K562 (cell line): ENCODE measurements around the gene PKD1. TPM values are rescaled to one million over a fixed set of nuclear protein-coding genes. Genes with fewer than 3 reads are reported as not detected.
A peak's percentile ranks its signal among the peaks of the same experiment; 100 is the strongest.

ENCODE experiments used
- ATAC-seq: fragments of 200-7000 bp; cut with Tn5 transposase; 3 replicates; pipeline ENCODE4 v1.9.1; 2020; ENCODE audit warnings: moderate library complexity
- BruUV-seq: library from RNA; stranded (reverse); fragments of 400-500 nt; replicated peaks from 2 replicates; lab custom pipeline; 2021; lab: Mats Ljungman, UMichigan
- CTCF ChIA-PET: fragments of 300-600 bp; formaldehyde crosslinking; extraction: SDS; loops from one replicate; lab custom pipeline; 2021; ENCODE audit warnings: low intra/inter-chr PET ratio; lab: Yijun Ruan, JAX
- POLR2A ChIA-PET: fragments of 300-600, 350-650 bp; sonication (Branson Sonifier 250); formaldehyde crosslinking; extraction: SDS; loops from one replicate; lab custom pipeline; 2021; ENCODE audit warnings: antibody characterized with exemption, inconsistent platforms; lab: Yijun Ruan, JAX
- DNase-seq, 4 experiments: peaks; one replicate each; pipeline versions ENCODE4 v3.0.0 to v3.0.0-alpha.2; 2011 to 2018; ENCODE audit warnings: low spot score in 3 of 4, mixed read lengths in 3 of 4; ENCODE audit errors: extremely low read depth in 1 of 4
- FAIRE-seq: peaks from 2 replicates; lab custom pipeline; 2011; peaks lifted over from hg19 to GRCh38; lab: Jason Lieb, UNC
- H2AFZ ChIP-seq: 2 replicates; pipeline ENCODE4 v1.6.0; 2011; ENCODE audit warnings: low read depth, low read length, control low read depth, inconsistent platforms
- H3K27ac ChIP-seq: fragments of 200-600 bp; 3 replicates; pipeline ENCODE4 v1.8.0; 2011; ENCODE audit warnings: low read depth, mild to moderate bottlenecking, control low read depth, inconsistent platforms, low read length, moderate library complexity, mixed read lengths; ENCODE audit errors: extremely low read depth
- H3K27me3 ChIP-seq, 2 experiments: fragments of 300-600 bp in 1 of 2; 2 replicates in 1 of 2; 3 replicates in 1 of 2; pipeline versions ENCODE4 v1.6.0 to v1.8.0; 2011; ENCODE audit warnings: inconsistent platforms in 2 of 2, low read length in 2 of 2, mild to moderate bottlenecking in 1 of 2, mixed read lengths in 1 of 2, moderate library complexity in 1 of 2; ENCODE audit not compliant: control insufficient read depth in 2 of 2, insufficient read depth in 2 of 2
- H3K36me3 ChIP-seq: fragments of 300-600 bp; 3 replicates; pipeline ENCODE4 v1.8.0; 2011; ENCODE audit warnings: mild to moderate bottlenecking, low read length, inconsistent platforms; ENCODE audit not compliant: control insufficient read depth, insufficient read depth
- H3K4me1 ChIP-seq, 2 experiments: fragments of 200-600 bp in 1 of 2; replicated peaks in 1 of 2; 2 replicates in 1 of 2; 3 replicates in 1 of 2; pipeline versions ENCODE4 v1.5.1 to v1.8.0; 2011; ENCODE audit warnings: inconsistent platforms in 2 of 2, low read length in 2 of 2, mild to moderate bottlenecking in 1 of 2, mixed read lengths in 1 of 2, moderate library complexity in 1 of 2; ENCODE audit not compliant: control insufficient read depth in 2 of 2, insufficient read depth in 2 of 2
- H3K4me2 ChIP-seq: 2 replicates; pipeline ENCODE4 v1.6.1; 2011; ENCODE audit warnings: low read length, control low read depth, inconsistent platforms, mixed read lengths; ENCODE audit not compliant: insufficient read depth
- H3K4me3 ChIP-seq: fragments of 200-600 bp; sonication (generic), shearing (Covaris generic); 2 replicates; pipeline ENCODE4 v1.5.1; 2016; ENCODE audit warnings: control low read depth, inconsistent platforms
- H3K79me2 ChIP-seq: fragments of 200-600 bp; 3 replicates; pipeline ENCODE4 v1.8.0; 2011; ENCODE audit warnings: low read length, inconsistent platforms; ENCODE audit not compliant: control insufficient read depth, insufficient read depth
- H3K9ac ChIP-seq, 2 experiments: 2 replicates each; pipeline versions ENCODE4 v1.6.0 to v1.6.1; 2011; ENCODE audit warnings: low read depth in 2 of 2, low read length in 2 of 2, control low read depth in 1 of 2, inconsistent platforms in 1 of 2, mild to moderate bottlenecking in 1 of 2, mixed read lengths in 1 of 2; ENCODE audit not compliant: insufficient read depth in 1 of 2
- H3K9me1 ChIP-seq: one replicate; pipeline ENCODE4 v1.6.0; 2011; ENCODE audit warnings: inconsistent platforms, mild to moderate bottlenecking, low read length, moderate library complexity; ENCODE audit not compliant: control insufficient read depth, insufficient read depth
- H3K9me3 ChIP-seq: replicated peaks from 2 replicates; pipeline ENCODE4 v1.5.1; 2011; ENCODE audit warnings: low read depth, low read length, inconsistent platforms; ENCODE audit not compliant: control insufficient read depth, insufficient read depth
- H4K20me1 ChIP-seq: replicated peaks from 2 replicates; pipeline ENCODE4 v1.6.1; 2011; ENCODE audit warnings: low read length, inconsistent platforms, mixed read lengths; ENCODE audit not compliant: control insufficient read depth, insufficient read depth
- ATF2 ChIP-seq: sonication (generic); formaldehyde crosslinking; IDR thresholded peaks from 2 replicates; pipeline ENCODE4 v1.8.1; 2022; ENCODE audit warnings: missing genetic modification reagents
- CXXC5 ChIP-seq: fragments of 250-450 bp; sonication (Bioruptor Pico); IDR thresholded peaks from 2 replicates; pipeline ENCODE4 v1.8.0; 2022; ENCODE audit warnings: inconsistent platforms, mild to moderate bottlenecking, moderate library complexity
- DMBX1 ChIP-seq: fragments of 250-450 bp; sonication (Bioruptor Pico); IDR thresholded peaks from 2 replicates; pipeline ENCODE4 v1.8.0; 2022; ENCODE audit warnings: inconsistent platforms, mild to moderate bottlenecking, moderate library complexity, borderline replicate concordance
- E2F6 ChIP-seq, 2 experiments: IDR thresholded peaks; 2 replicates each; pipeline ENCODE4 v1.6.1; 2011; ENCODE audit warnings: borderline replicate concordance in 1 of 2, control low read depth in 1 of 2, low read depth in 1 of 2, low read length in 1 of 2, mild to moderate bottlenecking in 1 of 2, mixed read lengths in 1 of 2, moderate library complexity in 1 of 2; ENCODE audit not compliant: insufficient read depth in 1 of 2, insufficient read length in 1 of 2, poor library complexity in 1 of 2, severe bottlenecking in 1 of 2; ENCODE audit errors: extremely low read depth in 1 of 2
- ESRRA ChIP-seq: fragments of 450-650 bp; IDR thresholded peaks from 2 replicates; pipeline ENCODE4 v1.6.1; 2014; ENCODE audit warnings: low read depth, mild to moderate bottlenecking, moderate library complexity, borderline replicate concordance
- GABPB1 ChIP-seq: sonication (generic); formaldehyde crosslinking; IDR thresholded peaks from 2 replicates; pipeline ENCODE4 v1.8.0; 2022; ENCODE audit warnings: mild to moderate bottlenecking, missing genetic modification reagents
- MTA3 ChIP-seq: fragments of 450-650 bp; formaldehyde crosslinking; IDR thresholded peaks from 2 replicates; pipeline ENCODE4 v1.6.1; 2017; ENCODE audit warnings: mild to moderate bottlenecking, borderline replicate concordance
- POLR3A ChIP-seq: IDR thresholded peaks from 2 replicates; pipeline ENCODE4 v1.6.1; 2011; ENCODE audit warnings: borderline replicate concordance, mild to moderate bottlenecking, moderate library complexity; ENCODE audit not compliant: insufficient read length, insufficient read depth; ENCODE audit errors: extremely low read depth
- SIN3B ChIP-seq: fragments of 450-650 bp; IDR thresholded peaks from 2 replicates; pipeline ENCODE4 v1.6.1; 2017; ENCODE audit warnings: low read depth, mild to moderate bottlenecking, moderate library complexity
- TARDBP ChIP-seq: fragments of 450-650 bp; IDR thresholded peaks from 2 replicates; pipeline ENCODE4 v1.6.1; 2016
- ZNF584 ChIP-seq: fragments of 200-800 bp; sonication (Bioruptor generic); IDR thresholded peaks from 2 replicates; pipeline ENCODE4 v1.6.1; 2016; ENCODE audit warnings: low read depth, mild to moderate bottlenecking, missing genetic modification characterization, missing compliant biosample characterization
- ZNF75A ChIP-seq: fragments of 450-650 bp; formaldehyde crosslinking; IDR thresholded peaks from 2 replicates; pipeline ENCODE4 v1.4.0; 2020; ENCODE audit warnings: mild to moderate bottlenecking
- ZNF76 ChIP-seq: fragments of 250-450 bp; sonication (Bioruptor Pico); IDR thresholded peaks from 2 replicates; pipeline ENCODE4 v1.4.0; 2020; ENCODE audit warnings: mild to moderate bottlenecking, moderate library complexity, borderline replicate concordance
- WGBS: fragments of 100-300 bp; shearing (Covaris generic); methylation state at CpG from one replicate; pipeline ENCODE4 v1.1.6; 2016; ENCODE audit warnings: low coverage, mixed read lengths; ENCODE audit not compliant: insufficient coverage; ENCODE audit errors: missing lambda C conversion rate; 5-methylcytosine and 5-hydroxymethylcytosine counted together
- in situ Hi-C: fragments of 300-500 bp; cut with MboI; formaldehyde crosslinking; loops from 4 replicates; pipeline ENCODE4 v1.15.0; 2018; ENCODE audit warnings: inconsistent platforms, mixed read lengths
- intact Hi-C: fragments of 100-400 bp; cut with micrococcal nuclease; formaldehyde crosslinking; loops from 2 replicates; pipeline ENCODE4 v1.14.2; 2022
- polyA plus RNA-seq, 8 experiments: library from polyadenylated mRNA; depleted of rRNA in 4 of 8; stranded (reverse) in 5 of 8; unstranded in 3 of 8; fragments of >200 nt; fragmentation: Nextera tagmentation in 2 of 8; fragmentation: Illumina TruSeq in 1 of 8; extraction: Ambion mirVana in 2 of 8; extraction: Trizol in 1 of 8; gene quantifications; 2 replicates each; pipeline versions ENCODE4 v1.2.1 to v1.2.3, GENCODE V29; 2011 to 2014; ENCODE audit warnings: inconsistent platforms in 1 of 8, missing spikeins in 1 of 8
- total RNA-seq, 7 experiments: library from RNA; depleted of rRNA in 6 of 7; stranded (reverse); fragments of >200 nt in 6 of 7; fragmentation: Illumina TruSeq in 2 of 7; extraction: Trizol in 2 of 7; gene quantifications; 2 replicates each; pipeline versions ENCODE4 v1.2.1 to v1.2.3, GENCODE V29; 2011 to 2021; ENCODE audit warnings: low replicate concordance in 1 of 7
- TF ChIP-seq, protein P1 (sequence below): fragments of 450-650 bp; formaldehyde crosslinking; IDR thresholded peaks from 2 replicates; pipeline ENCODE4 v1.4.0; 2020; ENCODE audit warnings: mild to moderate bottlenecking, moderate library complexity
- TF ChIP-seq, protein P2 (sequence below): fragments of 250-450 bp; sonication (Bioruptor Pico); IDR thresholded peaks from 2 replicates; pipeline ENCODE4 v1.4.0; 2020

PKD1 gene
- total and polyA plus RNA-seq, 9 of the 15 experiments (the other 6 are each of a cell fraction or from before 2014, with no cell fraction given): 0.23 to 93.5 (median 12.6) TPM

GRCh38 chr16:2047330-2048115 lies 88.2 kb downstream of the PKD1 start, which contains the start of the genes NTHL1 and TSC2:
Gene NTHL1, minus strand, starts transcription at chr16:2047834. Its CDS starts 11 bp downstream, at chr16:2047823.
Gene TSC2, plus strand, starts transcription at chr16:2047985. Its CDS starts 631 bp downstream, at chr16:2048616.
- no peaks in the 10 kb centered on the region for H3K9me3 ChIP-seq
- FAIRE-seq (peak; percentile 93), DNase-seq (peak; percentile 92 to 99 (median 92)), ATAC-seq (peak; percentile 97)
- H3K9ac ChIP-seq: peak within 1 kb of the TSS; percentile 72 to 90
- in situ Hi-C loops (no loop called here), intact Hi-C loops (no loop called here)
- H3K79me2 ChIP-seq: peaks cover 20% of the 10 kb centered on the region
- ChIA-PET CTCF (interaction anchor here (1.4 kb wide), 1 partner anchor 25 kb away, joined by 5 read pairs; no protein-coding TSS in a partner anchor), POLR2A (interaction anchor here (0.6 to 3.2 kb wide), 9 partner anchors 9 to 467 kb away, joined by 3 to 24 read pairs (median 6); partner anchors contain the start of genes RPS2 and TRAF7)
- peak within 1 kb of the TSS; percentile 95 for H2AFZ ChIP-seq
- WGBS: under 1% methylated on average over 57 of the region's 81 CpGs
- peak within 1 kb of the TSS; percentile 91 for H3K4me2 ChIP-seq
- no peaks in the 10 kb centered on the region for H3K9me1 ChIP-seq
- H3K27ac ChIP-seq: peak within 1 kb of the TSS; percentile 43; the same call in 1 of the 3 replicates
- no peaks in the 10 kb centered on the region for H3K27me3 ChIP-seq
- BruUV-seq: TSS peak; percentile 86
- peaks cover 43% of the 10 kb centered on the region; the same call in 1 of the 3 replicates for H3K36me3 ChIP-seq
- peaks cover 11 to 54% of the 10 kb centered on the region in 2 experiments; a peak in 4 of 5 replicates for H3K4me1 ChIP-seq
- no peaks in the 10 kb centered on the region for H4K20me1 ChIP-seq
- peak within 1 kb of the TSS; percentile 99 for H3K4me3 ChIP-seq
- TF ChIP-seq, protein P1, sequence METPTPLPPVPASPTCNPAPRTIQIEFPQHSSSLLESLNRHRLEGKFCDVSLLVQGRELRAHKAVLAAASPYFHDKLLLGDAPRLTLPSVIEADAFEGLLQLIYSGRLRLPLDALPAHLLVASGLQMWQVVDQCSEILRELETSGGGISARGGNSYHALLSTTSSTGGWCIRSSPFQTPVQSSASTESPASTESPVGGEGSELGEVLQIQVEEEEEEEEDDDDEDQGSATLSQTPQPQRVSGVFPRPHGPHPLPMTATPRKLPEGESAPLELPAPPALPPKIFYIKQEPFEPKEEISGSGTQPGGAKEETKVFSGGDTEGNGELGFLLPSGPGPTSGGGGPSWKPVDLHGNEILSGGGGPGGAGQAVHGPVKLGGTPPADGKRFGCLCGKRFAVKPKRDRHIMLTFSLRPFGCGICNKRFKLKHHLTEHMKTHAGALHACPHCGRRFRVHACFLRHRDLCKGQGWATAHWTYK (CRISPR knock-in tag): peak; percentile 81; the same call in 1 of the 2 replicates
- TF ChIP-seq MTA3 (peak; percentile 54; the same call in 1 of the 2 replicates), DMBX1 (CRISPR knock-in tag) (0 out of 2 replicates have a peak, but pooled peaks have one; percentile 68), ATF2 (CRISPR knock-in tag) (no peak), TARDBP (peak; percentile 24), ZNF76 (CRISPR knock-in tag) (no peak), SIN3B (peak; percentile 83), ZNF584 (CRISPR knock-in tag) (peak; percentile 73; the same call in 1 of the 2 replicates), GABPB1 (CRISPR knock-in tag) (peak; percentile 98), CXXC5 (CRISPR knock-in tag) (peak; percentile 99), E2F6 (IDR thresholded peaks at IDR 0.05; ENCODE audit: borderline replicate concordance in 1 of 2, extremely low read depth in 1 of 2, insufficient read depth in 1 of 2, insufficient read length in 1 of 2, low read depth in 1 of 2, low read length in 1 of 2, poor library complexity in 1 of 2, severe bottlenecking in 1 of 2) (peak; percentile 55 to 83), ZNF75A (CRISPR knock-in tag) (no peak), ESRRA (peak; percentile 54; the same call in 1 of the 2 replicates), POLR3A (no peak)
- TF ChIP-seq, protein P2, sequence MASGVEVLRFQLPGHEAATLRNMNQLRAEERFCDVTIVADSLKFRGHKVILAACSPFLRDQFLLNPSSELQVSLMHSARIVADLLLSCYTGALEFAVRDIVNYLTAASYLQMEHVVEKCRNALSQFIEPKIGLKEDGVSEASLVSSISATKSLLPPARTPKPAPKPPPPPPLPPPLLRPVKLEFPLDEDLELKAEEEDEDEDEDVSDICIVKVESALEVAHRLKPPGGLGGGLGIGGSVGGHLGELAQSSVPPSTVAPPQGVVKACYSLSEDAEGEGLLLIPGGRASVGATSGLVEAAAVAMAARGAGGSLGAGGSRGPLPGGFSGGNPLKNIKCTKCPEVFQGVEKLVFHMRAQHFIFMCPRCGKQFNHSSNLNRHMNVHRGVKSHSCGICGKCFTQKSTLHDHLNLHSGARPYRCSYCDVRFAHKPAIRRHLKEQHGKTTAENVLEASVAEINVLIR (CRISPR knock-in tag): peak; percentile 68; the same call in 1 of the 2 replicates
